GM23338 (cell line): ENCODE measurements around the gene USP32. TPM values are rescaled to one million over a fixed set of nuclear protein-coding genes. Genes with fewer than 3 reads are reported as not detected.

Experiments used
- ATAC-seq: fragments of 200-7000 bp; cut with Tn5 transposase; 3 replicates; pipeline ENCODE4 v1.9.1; 2020
- DNase-seq: peaks from one replicate; pipeline ENCODE4 v3.0.0-alpha.2; 2015; ENCODE audit warnings: low spot score
- H2AFZ ChIP-seq: fragments of 200-600 bp; sonication (generic); 2 replicates; pipeline ENCODE4 v1.8.0; 2016; ENCODE audit warnings: antibody characterized with exemption, mild to moderate bottlenecking, moderate library complexity
- H3F3A ChIP-seq: fragments of 200-600 bp; sonication (generic); replicated peaks from 2 replicates; pipeline ENCODE4 v1.8.0; 2017; ENCODE audit warnings: antibody characterized with exemption, mixed run types, low read depth
- H3K27ac ChIP-seq: fragments of 200-600 bp; sonication (generic); 2 replicates; pipeline ENCODE4 v1.6.1; 2016; ENCODE audit warnings: low read depth
- H3K27me3 ChIP-seq: fragments of 200-600 bp; sonication (generic); 2 replicates; pipeline ENCODE4 v1.8.0; 2016; ENCODE audit warnings: mild to moderate bottlenecking, mixed run types, moderate library complexity; ENCODE audit not compliant: insufficient read depth
- H3K36me3 ChIP-seq: fragments of 200-600 bp; sonication (generic); 2 replicates; pipeline ENCODE4 v1.8.0; 2016; ENCODE audit warnings: mild to moderate bottlenecking; ENCODE audit not compliant: insufficient read depth
- H3K4me1 ChIP-seq: fragments of 200-600 bp; sonication (generic); 2 replicates; pipeline ENCODE4 v1.8.0; 2016; ENCODE audit warnings: mild to moderate bottlenecking, moderate library complexity; ENCODE audit not compliant: insufficient read depth
- H3K4me2 ChIP-seq: fragments of 200-600 bp; sonication (generic); 2 replicates; pipeline ENCODE4 v1.7.1; 2017; ENCODE audit warnings: mixed run types
- H3K4me3 ChIP-seq: fragments of 200-600 bp; sonication (generic); 2 replicates; pipeline ENCODE4 v1.6.1; 2016; ENCODE audit warnings: mixed run types
- H3K79me2 ChIP-seq: fragments of 200-600 bp; sonication (generic); replicated peaks from 2 replicates; pipeline ENCODE4 v1.8.0; 2017; ENCODE audit warnings: mild to moderate bottlenecking; ENCODE audit not compliant: insufficient read depth
- H3K9me2 ChIP-seq: fragments of 200-600 bp; sonication (generic); 2 replicates; pipeline ENCODE4 v1.8.0; 2017; ENCODE audit not compliant: insufficient read depth
- H4K20me1 ChIP-seq: fragments of 200-600 bp; sonication (generic); replicated peaks from 2 replicates; pipeline ENCODE4 v1.8.0; 2017; ENCODE audit warnings: mild to moderate bottlenecking; ENCODE audit not compliant: insufficient read depth
- H3K27ac Mint-ChIP-seq: 2 replicates; pipeline ENCODE4 v1.8.0; 2020; ENCODE audit warnings: inconsistent platforms, mild to moderate bottlenecking, moderate library complexity, mixed read lengths
- H3K27me3 Mint-ChIP-seq: 3 replicates; pipeline ENCODE4 v1.8.0; 2022; ENCODE audit warnings: low read depth, mild to moderate bottlenecking, moderate library complexity, mixed read lengths, inconsistent platforms; ENCODE audit not compliant: insufficient read depth, poor library complexity
- H3K36me3 Mint-ChIP-seq: 3 replicates; pipeline ENCODE4 v1.8.0; 2021; ENCODE audit warnings: low read depth, mild to moderate bottlenecking, inconsistent platforms, moderate library complexity, mixed read lengths
- H3K4me1 Mint-ChIP-seq: 3 replicates; pipeline ENCODE4 v1.8.0; 2020; ENCODE audit warnings: mild to moderate bottlenecking, inconsistent platforms, mixed read lengths
- H3K4me3 Mint-ChIP-seq: 3 replicates; pipeline ENCODE4 v1.8.0; 2021; ENCODE audit warnings: moderate library complexity, mild to moderate bottlenecking, inconsistent platforms, mixed read lengths
- H3K9me3 Mint-ChIP-seq: 3 replicates; pipeline ENCODE4 v1.8.0; 2020; ENCODE audit warnings: moderate library complexity, mild to moderate bottlenecking, inconsistent platforms, mixed read lengths
- CREB1 ChIP-seq: fragments of 250-450 bp; sonication (Bioruptor Pico); IDR thresholded peaks from 2 replicates; pipeline ENCODE4 v1.5.0; 2020; ENCODE audit warnings: low read depth, mild to moderate bottlenecking, moderate library complexity
- EZH2 ChIP-seq: fragments of 200-600 bp; sonication (generic); IDR thresholded peaks from one replicate; pipeline ENCODE4 v1.8.0; 2017; ENCODE audit warnings: antibody characterized with exemption, mild to moderate bottlenecking, low read depth; ENCODE audit not compliant: unreplicated experiment
- EZH2phosphoT487 ChIP-seq: fragments of 200-600 bp; sonication (generic); IDR thresholded peaks from one replicate; pipeline ENCODE4 v1.8.1; 2018; ENCODE audit warnings: antibody characterized with exemption; ENCODE audit not compliant: unreplicated experiment
- JUNB ChIP-seq: IDR thresholded peaks from one replicate; pipeline ENCODE4 v1.6.1; 2016; ENCODE audit warnings: antibody characterized with exemption; ENCODE audit not compliant: unreplicated experiment
- NANOG ChIP-seq: IDR thresholded peaks from 2 replicates; pipeline ENCODE4 v1.6.1; 2016; ENCODE audit warnings: antibody characterized with exemption, borderline replicate concordance
- POLR2AphosphoS5 ChIP-seq: IDR thresholded peaks from 2 replicates; pipeline ENCODE4 v1.6.1; 2016; ENCODE audit warnings: antibody characterized with exemption, low read depth
- STAT1 ChIP-seq: IDR thresholded peaks from one replicate; pipeline ENCODE4 v1.6.1; 2016; ENCODE audit warnings: antibody characterized with exemption; ENCODE audit not compliant: unreplicated experiment
- ZNF114 ChIP-seq: fragments of 250-450 bp; sonication (Bioruptor Pico); IDR thresholded peaks from 2 replicates; pipeline ENCODE4 v1.5.0; 2020; ENCODE audit warnings: mild to moderate bottlenecking, moderate library complexity
- ZNF331 ChIP-seq: fragments of 250-450 bp; sonication (Bioruptor Pico); IDR thresholded peaks from 2 replicates; pipeline ENCODE4 v1.5.0; 2020; ENCODE audit warnings: low read depth, mild to moderate bottlenecking, moderate library complexity
- polyA plus RNA-seq: library from polyadenylated mRNA; unstranded; fragments of >200 nt; fragmentation: Nextera tagmentation; extraction: Ambion mirVana; gene quantifications from 2 replicates; pipeline ENCODE4 v1.2.1, GENCODE V29; 2016
- total RNA-seq: library from RNA; depleted of rRNA; stranded (reverse); fragments of >200 nt; shearing (Covaris generic); gene quantifications from 2 replicates; pipeline ENCODE4 v1.2.3, GENCODE V29; 2014
- TF ChIP-seq, protein P1 (sequence below): IDR thresholded peaks from 2 replicates; pipeline ENCODE4 v1.6.1; 2016; ENCODE audit warnings: antibody characterized with exemption
- TF ChIP-seq, protein P2 (sequence below), 2 experiments: fragments of 200-600 bp in 1 of 2; sonication (generic) in 1 of 2; conservative IDR thresholded peaks; 2 replicates each; pipeline versions ENCODE4 v1.5.1 to v1.6.1; 2016 to 2017; ENCODE audit warnings: antibody characterized with exemption in 2 of 2, low read depth in 2 of 2, mild to moderate bottlenecking in 2 of 2, moderate library complexity in 1 of 2

Gene USP32
- total and polyA plus RNA-seq, 2 experiments from 2014 or later: 43.6 to 129 TPM

DNA sequence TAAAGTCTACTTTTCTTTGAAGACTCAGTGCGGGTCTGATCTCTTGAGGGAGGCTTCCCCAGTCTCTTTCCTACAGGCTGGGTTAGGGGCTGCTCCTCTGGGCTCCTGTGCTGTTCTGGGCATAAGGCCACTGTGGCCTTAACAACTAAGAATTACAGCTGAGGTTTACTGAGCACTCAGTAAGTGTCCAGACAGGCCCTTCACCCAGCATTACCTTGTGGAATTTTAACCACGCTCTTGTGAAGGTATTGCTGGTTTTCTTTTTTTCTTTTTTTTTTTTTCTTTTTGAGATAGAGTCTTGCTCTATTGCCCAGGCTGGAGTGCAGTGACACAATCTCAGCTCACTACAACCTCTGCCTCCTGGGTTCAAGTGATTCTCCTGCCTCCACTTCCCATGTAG, 245.7 kb downstream of the USP32 start:
- no peaks in the 10 kb centered on the region for H4K20me1 ChIP-seq
- ATAC-seq (no peak), DNase-seq (no peak)
- no peaks in the 10 kb centered on the region for H3K9me2 ChIP-seq
- H3K36me3 Mint-ChIP-seq: no peaks in the 10 kb centered on the region
- peaks cover 84% of the 10 kb centered on the region for H3K27me3 ChIP-seq
- H2AFZ ChIP-seq: no peak overlapping the region
- TF ChIP-seq EZH2phosphoT487 (no peak), POLR2AphosphoS5 (no peak), CREB1 (CRISPR knock-in tag) (no peak)
- TF ChIP-seq, protein P1, sequence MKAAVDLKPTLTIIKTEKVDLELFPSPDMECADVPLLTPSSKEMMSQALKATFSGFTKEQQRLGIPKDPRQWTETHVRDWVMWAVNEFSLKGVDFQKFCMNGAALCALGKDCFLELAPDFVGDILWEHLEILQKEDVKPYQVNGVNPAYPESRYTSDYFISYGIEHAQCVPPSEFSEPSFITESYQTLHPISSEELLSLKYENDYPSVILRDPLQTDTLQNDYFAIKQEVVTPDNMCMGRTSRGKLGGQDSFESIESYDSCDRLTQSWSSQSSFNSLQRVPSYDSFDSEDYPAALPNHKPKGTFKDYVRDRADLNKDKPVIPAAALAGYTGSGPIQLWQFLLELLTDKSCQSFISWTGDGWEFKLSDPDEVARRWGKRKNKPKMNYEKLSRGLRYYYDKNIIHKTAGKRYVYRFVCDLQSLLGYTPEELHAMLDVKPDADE: no peak
- H3K4me3 Mint-ChIP-seq: no peak overlapping the region
- peak overlapping the region; percentile 75; the same call in 1 of the 2 replicates for H3K4me2 ChIP-seq
- no peak overlapping the region for H3K27ac ChIP-seq
- no peak overlapping the region for H3K27ac Mint-ChIP-seq
- peaks cover 58% of the 10 kb centered on the region for H3K27me3 Mint-ChIP-seq
- peaks cover 13% of the 10 kb centered on the region; the same call in 1 of the 2 replicates for H3F3A ChIP-seq
- H3K4me3 ChIP-seq: peak overlapping the region; percentile 42; the same call in 1 of the 2 replicates
- no peaks in the 10 kb centered on the region for H3K36me3 ChIP-seq
- peaks cover 55% of the 10 kb centered on the region for H3K4me1 Mint-ChIP-seq
- H3K9me3 Mint-ChIP-seq: no peaks in the 10 kb centered on the region; the same call in 2 of the 3 replicates
- H3K79me2 ChIP-seq: no peaks in the 10 kb centered on the region
- peaks cover 46% of the 10 kb centered on the region for H3K4me1 ChIP-seq

DNA sequence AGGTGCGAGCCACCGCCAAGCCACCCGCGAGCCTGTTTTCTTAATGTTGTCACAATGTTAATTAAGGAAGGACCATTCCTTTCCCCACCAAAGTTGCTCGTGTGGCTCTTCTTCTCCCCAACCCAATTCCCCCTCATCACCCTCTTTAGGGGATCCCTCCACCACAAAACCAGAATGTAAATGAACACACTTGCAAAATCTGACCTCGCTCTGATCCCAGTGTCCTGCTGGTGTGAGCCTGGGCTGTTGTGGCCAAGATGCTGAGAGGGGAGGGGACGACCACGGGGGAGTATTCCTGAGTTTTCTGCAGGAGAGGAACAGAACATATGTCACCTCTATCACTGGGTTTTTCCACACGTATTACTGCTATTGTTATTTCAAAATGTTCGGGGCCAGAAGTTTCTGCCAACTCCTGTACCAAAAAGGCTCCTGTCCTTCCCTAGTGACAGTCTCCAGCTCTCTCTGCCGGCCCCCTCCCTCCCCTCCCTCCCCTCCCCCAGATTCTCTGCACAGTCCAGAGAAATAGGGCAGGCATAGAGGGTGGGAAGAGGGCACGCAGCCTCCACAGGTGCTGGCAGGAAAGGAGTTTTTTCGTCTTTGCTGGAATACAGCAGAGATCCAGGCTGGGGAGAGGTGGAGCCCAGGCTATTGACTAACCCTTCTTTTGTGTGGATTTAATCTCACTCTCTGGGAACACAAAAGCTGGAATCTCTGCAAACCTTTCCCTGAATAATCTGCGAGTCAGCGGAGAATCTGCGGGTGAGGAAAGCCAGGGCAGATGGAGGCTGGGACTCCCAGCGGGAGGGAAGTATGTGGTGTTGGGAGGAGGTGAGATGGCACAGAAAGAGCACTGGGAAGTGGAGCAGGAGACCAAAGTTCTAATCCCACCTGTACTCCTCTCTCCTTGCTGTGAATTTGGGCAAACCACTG, 246.7 kb downstream of the USP32 start:
- H3F3A ChIP-seq: peaks cover 14% of the 10 kb centered on the region
- peaks cover 40% of the 10 kb centered on the region for H3K4me1 ChIP-seq
- no peak overlapping the region for H3K27ac ChIP-seq
- peak overlapping the region; percentile 75 for H3K4me2 ChIP-seq
- Mint-ChIP-seq H3K27me3 (peaks cover 58% of the 10 kb centered on the region), H3K27ac (no peak overlapping the region), H3K9me3 (no peaks in the 10 kb centered on the region; the same call in 2 of the 3 replicates), H3K4me1 (peaks cover 52% of the 10 kb centered on the region), H3K4me3 (peak overlapping the region; percentile 46; the same call in 2 of the 3 replicates), H3K36me3 (no peaks in the 10 kb centered on the region)
- H3K36me3 ChIP-seq: no peaks in the 10 kb centered on the region
- H3K9me2 ChIP-seq: no peaks in the 10 kb centered on the region
- H2AFZ ChIP-seq: peak overlapping the region; percentile 78
- DNase-seq: peak; percentile 37
- H3K4me3 ChIP-seq: peak overlapping the region; percentile 42
- peaks cover 84% of the 10 kb centered on the region for H3K27me3 ChIP-seq
- peaks cover 7% of the 10 kb centered on the region; the same call in 1 of the 2 replicates for H4K20me1 ChIP-seq
- ATAC-seq: no peak
- no peaks in the 10 kb centered on the region for H3K79me2 ChIP-seq
- TF ChIP-seq STAT1: no peak
- TF ChIP-seq CREB1 (CRISPR knock-in tag): no peak
- no peak for TF ChIP-seq NANOG
- TF ChIP-seq ZNF114 (CRISPR knock-in tag): no peak
- no peak for TF ChIP-seq JUNB
- TF ChIP-seq EZH2phosphoT487: no peak
- TF ChIP-seq EZH2: no peak
- TF ChIP-seq, protein P1: no peak
- TF ChIP-seq, protein P2, sequence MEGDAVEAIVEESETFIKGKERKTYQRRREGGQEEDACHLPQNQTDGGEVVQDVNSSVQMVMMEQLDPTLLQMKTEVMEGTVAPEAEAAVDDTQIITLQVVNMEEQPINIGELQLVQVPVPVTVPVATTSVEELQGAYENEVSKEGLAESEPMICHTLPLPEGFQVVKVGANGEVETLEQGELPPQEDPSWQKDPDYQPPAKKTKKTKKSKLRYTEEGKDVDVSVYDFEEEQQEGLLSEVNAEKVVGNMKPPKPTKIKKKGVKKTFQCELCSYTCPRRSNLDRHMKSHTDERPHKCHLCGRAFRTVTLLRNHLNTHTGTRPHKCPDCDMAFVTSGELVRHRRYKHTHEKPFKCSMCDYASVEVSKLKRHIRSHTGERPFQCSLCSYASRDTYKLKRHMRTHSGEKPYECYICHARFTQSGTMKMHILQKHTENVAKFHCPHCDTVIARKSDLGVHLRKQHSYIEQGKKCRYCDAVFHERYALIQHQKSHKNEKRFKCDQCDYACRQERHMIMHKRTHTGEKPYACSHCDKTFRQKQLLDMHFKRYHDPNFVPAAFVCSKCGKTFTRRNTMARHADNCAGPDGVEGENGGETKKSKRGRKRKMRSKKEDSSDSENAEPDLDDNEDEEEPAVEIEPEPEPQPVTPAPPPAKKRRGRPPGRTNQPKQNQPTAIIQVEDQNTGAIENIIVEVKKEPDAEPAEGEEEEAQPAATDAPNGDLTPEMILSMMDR (conservative IDR thresholded peaks at IDR 0.05; ENCODE audit: low read depth in 2 of 2): no peak
- no peak for TF ChIP-seq ZNF331
- TF ChIP-seq POLR2AphosphoS5: no peak
